NCI-H2227 (cell line): Measurements from ENCODE around the gene TRIML2.
"Not testable (repeated sequence)": the region's sequence is repeated elsewhere in the genome, so short reads cannot be mapped to it uniquely, and the experiment has no call there.

Experiments
- DNase-seq: peaks from one replicate; lab custom pipeline; 2025; ENCODE audit not compliant: unreplicated experiment; lab: John Stamatoyannopoulos, UW

Gene TRIML2

DNA sequence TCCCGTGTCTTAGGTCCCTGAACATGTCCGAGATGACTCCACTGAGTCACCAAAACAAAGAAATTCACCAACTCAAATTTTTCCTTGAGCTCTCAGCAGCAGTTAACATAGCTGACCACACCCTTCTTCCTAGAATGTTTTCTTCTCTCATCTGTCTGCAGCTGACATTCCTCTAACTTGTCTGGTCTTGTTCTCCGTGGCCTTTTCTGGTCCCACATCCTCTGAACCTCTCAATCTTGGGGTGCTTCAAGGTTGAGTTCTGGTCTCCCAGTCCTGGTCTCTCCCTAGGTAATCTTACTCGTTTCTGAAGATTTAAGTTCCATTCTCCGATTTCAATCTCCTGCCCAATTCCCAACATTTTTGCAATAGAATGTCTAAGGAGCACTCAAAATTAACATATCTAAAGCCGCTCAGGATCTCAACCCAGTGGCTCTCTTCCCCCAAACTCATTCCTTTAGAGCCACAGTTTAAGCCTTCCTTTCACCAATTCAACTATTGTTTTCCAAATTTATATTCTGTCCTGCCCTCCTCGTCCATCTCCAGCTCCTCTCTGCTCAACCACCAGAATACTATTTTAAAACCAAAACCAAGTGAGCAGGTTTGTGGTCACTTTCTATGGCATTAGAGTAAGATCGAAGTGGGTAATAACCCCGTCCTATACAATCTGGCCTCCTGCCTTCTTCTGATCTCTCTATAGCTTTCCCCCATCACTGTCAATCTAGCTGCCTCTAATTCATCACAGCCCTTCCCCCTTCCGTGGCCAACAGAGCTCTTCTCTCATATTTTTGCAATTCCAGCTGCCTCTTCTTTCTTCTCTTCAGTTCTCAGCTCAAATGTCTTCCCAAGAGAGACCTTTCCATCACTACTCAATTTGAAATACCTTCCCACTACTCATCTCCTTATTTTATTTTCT, 1.2 kb downstream of the TRIML2 start:
- no peak for DNase-seq

DNA sequence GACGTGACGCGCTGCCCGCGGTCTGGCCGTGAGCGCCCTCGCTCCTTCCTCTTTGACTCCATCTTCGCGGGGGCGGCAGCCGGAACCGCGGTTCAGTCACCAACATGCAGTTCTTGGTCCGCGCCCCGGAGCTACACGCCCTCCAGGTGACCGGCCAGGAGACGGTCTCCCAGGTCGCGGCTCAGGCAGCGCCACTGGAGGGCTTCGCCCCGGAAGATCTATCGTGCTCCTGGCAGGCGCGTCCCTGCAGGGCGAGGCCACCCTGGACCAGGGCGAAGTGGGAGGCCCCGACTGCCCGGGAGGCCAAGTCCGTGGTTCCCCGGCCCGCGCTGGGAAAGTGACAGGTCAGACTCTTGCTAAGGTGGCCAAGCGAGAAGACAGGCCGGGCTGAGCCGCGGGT, 2.9 kb downstream of the TRIML2 start:
- no peak for DNase-seq

DNA sequence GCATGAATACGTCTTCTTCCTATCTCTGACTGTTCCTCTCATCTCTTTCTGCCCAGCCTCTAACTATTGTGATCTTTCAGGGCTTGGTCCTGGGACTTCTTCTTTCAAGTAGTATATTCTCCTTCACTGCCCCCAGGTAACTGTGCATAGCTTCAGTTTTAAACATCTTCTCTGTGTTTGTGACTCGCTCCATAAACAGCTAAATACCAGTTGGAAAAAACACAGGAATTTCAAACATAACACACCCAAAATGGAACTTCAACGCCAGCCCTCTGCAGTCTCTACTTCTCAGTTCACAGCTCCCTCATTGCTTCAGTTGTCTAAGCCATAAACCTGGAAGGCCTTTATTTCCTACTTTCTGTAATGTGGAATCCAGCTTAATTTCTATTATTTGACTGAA, 16.6 kb downstream of the TRIML2 start:
- no peak for DNase-seq

DNA sequence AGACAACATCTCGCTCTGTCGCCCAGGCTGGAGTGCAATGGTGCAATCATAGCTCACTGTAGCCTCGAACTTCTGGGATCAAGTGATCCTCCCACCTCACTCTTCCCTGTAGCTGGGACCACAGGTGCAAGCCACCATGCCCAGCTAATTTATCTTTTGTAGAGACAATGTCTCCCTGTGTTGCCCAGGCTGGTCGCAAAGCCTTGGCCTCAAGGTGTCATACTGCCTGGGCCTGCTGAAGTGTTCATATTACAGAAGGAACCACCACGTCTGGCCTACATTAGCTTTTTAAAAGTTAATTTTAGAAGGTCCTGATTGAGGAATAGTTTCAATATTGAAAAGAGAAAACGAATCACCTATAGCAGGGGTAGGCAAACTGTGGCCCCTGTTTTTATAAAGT, 22.5 kb downstream of the TRIML2 start:
- DNase-seq, result no peak

DNA sequence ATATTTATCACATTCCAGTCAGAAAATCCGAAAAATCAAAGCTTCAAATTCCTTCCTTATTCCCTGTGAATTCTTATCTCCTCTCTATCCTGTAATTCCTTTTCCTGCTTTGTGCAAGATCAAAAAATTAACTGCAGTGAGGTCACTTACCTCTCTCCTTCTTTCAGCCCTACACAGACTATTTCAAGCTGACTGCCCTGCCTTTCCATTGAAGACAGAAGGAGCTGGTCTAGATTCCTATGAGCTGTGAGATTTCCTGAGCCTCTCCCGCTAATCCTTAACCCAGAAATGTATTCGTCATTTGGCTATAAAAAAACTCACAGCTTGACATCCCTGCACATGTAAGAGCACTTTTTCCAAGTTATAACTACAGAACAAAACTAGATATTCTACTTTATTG, 26.6 kb downstream of the TRIML2 start:
- DNase-seq, result no peak

DNA sequence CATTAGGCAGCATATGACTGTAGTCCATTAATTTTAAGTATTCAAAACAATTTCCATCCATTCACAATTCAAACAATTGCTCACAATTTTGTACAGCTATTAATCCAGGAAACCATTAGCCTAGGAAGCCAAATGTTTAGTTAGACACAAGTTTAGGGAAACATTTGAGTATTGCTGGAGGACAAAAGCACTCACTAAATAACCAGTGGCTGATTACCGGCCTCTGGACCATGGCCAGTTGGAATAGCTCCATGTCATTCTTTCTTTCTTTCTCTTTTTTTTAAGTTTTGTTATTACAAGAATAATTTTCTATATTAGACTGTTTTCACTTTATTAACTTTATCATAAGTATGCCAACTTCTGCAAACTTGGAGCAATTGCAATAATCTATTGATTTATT, 31.3 kb downstream of the TRIML2 start:
- no peak for DNase-seq

DNA sequence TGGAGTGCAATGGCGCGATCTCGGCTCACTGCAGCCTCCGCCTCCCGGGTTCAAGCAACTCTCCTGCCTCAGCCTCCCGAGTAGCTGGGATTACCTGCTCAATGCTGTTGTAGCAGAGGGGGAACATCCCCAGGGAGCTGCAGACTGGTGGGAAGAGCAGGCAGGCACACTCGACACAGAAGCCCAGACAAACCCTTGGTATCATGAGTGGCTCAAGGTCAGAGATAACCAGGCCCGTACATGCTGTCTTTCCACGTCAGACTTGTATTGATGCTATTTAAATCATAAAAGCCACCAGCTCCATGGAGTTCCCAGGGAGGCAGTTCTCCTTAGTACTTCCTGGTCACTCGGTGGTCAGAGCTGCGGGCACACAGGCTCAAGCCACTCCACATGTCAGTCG, 33.2 kb downstream of the TRIML2 start:
- DNase-seq, result no peak

DNA sequence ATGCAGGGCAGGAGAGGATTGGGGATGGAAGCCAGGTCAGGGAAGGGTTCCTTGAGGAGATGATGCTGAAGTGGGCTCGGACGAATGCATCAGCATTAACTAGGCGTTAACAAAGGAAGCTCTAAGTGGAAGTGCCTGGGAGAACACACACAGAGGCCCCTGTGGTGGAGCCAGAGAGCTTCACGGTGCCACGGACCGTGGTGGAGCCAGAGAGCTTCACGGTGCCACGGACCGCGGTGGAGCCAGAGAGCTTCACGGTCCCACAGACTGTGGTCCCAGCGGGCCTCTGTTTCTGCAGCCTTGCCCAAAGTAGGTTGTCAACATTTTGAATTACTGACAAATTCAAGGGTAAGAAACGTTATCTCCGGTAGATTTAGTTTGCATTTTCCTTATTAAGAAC, 48.3 kb downstream of the TRIML2 start:
- DNase-seq, result no peak

DNA sequence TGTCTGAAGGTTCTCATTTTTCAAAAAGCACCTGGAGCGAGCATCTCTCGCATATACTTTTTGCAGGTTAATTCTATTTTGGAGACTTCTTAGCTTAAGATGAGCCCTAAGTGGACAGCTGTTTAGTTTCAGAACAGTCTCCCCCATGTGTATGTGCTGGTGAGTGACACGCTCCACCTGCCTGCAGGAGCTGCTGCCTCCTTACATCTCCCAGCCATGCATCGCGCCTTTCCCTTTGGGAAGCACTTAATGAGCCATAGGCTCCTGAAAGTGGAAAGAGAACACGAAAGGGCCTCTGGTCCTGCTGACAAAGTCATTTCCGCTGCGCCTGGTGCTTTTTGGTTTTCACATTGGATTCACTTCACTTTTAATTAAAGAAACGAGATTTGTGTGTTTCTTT, 56.1 kb downstream of the TRIML2 start:
- no peak for DNase-seq

DNA sequence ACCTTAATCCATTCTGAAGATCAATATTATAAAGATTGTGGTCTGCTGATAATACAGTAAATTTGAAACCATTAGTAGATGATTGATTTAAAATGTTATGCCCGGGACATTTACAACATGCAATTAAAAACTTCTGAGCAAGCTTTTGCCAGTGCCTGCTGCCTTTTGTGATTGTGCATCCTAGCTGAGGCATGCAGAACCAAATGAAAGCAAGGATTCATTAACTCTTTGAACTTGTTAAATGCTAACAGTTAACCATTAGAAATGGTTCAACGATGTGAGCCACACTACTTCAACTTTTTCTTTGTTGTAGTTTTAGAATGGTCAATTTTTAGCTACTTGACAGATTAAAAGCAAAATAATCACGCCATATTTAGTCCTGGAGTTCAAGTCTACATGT, 62.7 kb downstream of the TRIML2 start:
- DNase-seq, result no peak

DNA sequence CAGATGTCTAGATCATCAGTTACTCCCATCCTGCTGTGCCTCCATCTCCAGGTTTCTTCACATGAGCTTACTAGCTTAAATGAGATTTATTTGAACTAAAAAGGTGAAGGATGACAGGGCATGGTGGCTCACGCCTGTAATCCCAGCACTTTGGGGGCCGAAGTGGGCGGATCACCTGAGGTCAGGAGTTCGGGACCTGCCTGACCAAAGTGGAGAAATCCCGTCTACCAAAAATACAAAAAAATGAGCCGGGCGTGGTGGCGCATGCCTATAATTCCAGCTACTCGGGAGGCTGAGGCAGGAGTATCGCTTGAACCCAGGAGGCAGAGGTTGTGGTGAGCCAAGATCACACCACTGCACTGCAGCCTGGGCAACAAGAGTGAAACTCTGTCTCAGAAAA, 63.9 kb downstream of the TRIML2 start:
- DNase-seq, result not testable (repeated sequence)

DNA sequence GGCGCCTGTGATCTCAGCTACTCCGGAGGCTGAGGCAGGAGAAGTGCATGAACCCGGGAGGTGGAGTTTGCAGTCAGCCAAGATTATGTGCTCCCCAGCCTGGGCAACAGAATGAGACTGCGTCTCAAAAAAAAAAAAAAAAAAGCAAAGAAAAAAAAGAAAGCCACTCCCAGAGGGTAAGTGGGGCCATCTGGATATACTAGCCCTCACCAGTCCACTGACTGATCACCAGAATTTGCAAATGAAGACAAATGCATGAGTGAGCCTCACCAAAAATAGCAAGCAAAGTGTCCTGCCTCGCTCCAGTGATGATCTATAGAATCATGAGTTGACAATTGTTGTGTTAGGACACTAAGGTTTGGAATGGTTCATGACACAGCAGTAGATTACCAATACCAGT, 66.2 kb downstream of the TRIML2 start:
- DNase-seq, result no peak

DNA sequence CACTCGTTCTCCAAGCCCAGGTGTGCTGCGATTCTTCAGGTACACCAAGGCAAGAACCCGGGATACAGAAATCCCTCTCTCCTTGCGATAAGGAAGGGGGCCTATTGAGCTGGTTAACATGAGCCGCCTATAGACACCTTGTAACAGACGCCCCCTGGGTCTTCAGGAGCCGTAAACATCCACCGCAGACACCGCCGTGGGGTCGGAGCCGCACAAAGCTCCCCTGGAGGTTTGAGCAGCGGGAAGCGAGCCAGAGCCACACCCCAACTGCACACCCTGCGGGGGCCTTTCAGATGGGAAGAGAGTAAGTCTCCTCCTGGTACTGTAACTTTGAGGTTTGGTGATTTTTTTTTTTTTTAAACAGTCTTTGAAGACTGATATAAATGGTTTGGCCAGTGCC, 67.2 kb downstream of the TRIML2 start:
- DNase-seq, result no peak

DNA sequence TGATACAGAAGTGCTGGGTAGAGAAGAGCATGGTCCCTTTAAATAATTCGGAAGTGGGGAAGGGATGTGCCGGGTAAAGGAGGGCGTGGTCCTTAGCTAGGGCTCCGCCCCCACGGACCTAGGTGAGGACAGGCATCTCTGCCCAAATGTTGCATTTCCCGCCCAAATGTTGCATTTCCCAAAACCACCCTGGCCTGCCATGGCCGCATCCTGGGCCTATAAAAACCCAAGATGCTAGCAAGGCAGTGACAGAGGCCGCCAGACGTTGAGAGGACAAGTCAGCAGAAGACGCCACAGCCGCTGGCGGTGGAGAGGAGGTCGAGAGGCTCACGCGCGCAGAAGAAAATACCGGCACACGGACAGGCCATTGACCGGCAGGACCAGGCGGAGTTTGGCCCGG, 67.7 kb downstream of the TRIML2 start:
- DNase-seq, result no peak
